Measurements from ENCODE around the gene FECH. TPM values are rescaled to one million over a fixed set of nuclear protein-coding genes. Genes with fewer than 3 reads are reported as not detected.

Gene FECH
- total RNA-seq, 1 experiment from 2014 or later = 16.6 TPM

DNA sequence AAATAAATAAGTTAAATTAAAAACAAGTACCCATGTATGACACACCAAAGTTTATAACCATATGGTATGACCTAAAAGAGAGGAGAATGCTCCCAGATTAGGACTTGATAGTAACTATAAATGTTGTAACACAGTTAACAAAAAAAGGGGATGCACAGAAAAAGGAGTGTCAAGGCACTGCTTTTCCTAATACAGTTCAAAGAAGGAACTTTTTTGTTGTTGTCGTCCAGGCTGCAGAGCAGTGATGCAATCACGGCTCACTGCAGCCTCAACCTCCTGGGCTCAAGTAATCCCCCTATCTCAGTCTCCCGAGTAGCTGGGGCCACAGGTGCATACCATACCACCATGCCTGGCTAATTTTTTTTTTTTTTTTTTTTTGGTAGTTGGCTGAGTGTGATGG is 32.4 kb upstream of the FECH start:
- Mint-ChIP-seq H3K27me3 (ENCODE audit: low read depth) (no peaks in the 10 kb centered on the region), H3K27ac (no peak overlapping the region), H3K4me1 (peaks cover 7% of the 10 kb centered on the region), H3K4me3 (no peak overlapping the region), H3K36me3 (peaks cover 48% of the 10 kb centered on the region), H3K9me3 (0 out of 2 replicates have a peak, but pooled peaks cover 3% of the 10 kb centered on the region)
- ATAC-seq = no peak
- TF ChIP-seq USF2 (CRISPR knock-in tag; IDR thresholded peaks at IDR 0.05) (no peak), ESRRA (CRISPR knock-in tag; IDR thresholded peaks at IDR 0.05; ENCODE audit: borderline replicate concordance) (no peak), NFE2L1 (CRISPR knock-in tag; IDR thresholded peaks at IDR 0.05) (no peak), NFYB (CRISPR knock-in tag; conservative IDR thresholded peaks at IDR 0.05; ENCODE audit: low read depth) (no peak), CREB1 (CRISPR knock-in tag; IDR thresholded peaks at IDR 0.05) (no peak), ATF1 (CRISPR knock-in tag; IDR thresholded peaks at IDR 0.05) (no peak)
- TF ChIP-seq, protein P1, sequence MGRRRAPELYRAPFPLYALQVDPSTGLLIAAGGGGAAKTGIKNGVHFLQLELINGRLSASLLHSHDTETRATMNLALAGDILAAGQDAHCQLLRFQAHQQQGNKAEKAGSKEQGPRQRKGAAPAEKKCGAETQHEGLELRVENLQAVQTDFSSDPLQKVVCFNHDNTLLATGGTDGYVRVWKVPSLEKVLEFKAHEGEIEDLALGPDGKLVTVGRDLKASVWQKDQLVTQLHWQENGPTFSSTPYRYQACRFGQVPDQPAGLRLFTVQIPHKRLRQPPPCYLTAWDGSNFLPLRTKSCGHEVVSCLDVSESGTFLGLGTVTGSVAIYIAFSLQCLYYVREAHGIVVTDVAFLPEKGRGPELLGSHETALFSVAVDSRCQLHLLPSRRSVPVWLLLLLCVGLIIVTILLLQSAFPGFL (CRISPR knock-in tag; IDR thresholded peaks at IDR 0.05; ENCODE audit: borderline replicate concordance) = no peak
- TF ChIP-seq, protein P2, sequence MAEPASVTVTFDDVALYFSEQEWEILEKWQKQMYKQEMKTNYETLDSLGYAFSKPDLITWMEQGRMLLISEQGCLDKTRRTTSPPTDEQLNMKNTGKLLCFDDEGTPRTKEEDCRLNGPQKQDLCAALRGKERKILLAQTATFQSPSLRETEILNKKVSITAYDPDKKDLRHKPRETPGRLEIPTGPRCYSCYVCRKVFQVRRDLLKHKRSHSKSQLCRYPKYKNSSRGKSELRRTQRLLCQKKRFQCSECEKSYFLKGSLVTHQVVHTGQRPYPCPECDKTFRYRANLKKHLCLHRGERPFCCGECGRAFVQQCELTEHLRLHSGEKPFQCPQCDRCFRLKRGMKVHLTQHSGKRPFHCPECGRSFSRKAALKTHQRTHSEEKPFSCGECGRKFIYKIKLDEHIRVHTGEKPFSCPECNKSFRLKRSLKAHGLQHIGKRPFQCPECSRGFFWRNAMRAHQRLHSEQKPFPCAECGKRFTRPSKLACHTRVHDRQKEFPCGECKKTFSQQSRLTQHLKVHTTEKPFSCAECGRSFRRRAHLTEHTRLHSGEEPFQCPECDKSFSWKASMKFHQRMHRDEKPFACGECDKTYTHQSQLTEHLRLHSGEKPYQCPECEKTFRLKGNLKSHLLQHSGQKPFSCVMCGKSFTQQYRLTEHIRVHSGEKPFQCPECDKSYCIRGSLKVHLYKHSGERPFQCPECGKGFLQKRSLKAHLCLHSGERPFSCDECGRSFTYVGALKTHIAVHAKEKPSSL (CRISPR knock-in tag; conservative IDR thresholded peaks at IDR 0.05) = no peak
- POLR2A ChIA-PET = no interaction called here
- CTCF ChIA-PET = interaction anchor here (2.9 kb wide), 1 partner anchor 11 kb away, joined by 9 read pairs; no protein-coding TSS in a partner anchor
- DNase-seq (ENCODE audit: low spot score) = no peak

DNA sequence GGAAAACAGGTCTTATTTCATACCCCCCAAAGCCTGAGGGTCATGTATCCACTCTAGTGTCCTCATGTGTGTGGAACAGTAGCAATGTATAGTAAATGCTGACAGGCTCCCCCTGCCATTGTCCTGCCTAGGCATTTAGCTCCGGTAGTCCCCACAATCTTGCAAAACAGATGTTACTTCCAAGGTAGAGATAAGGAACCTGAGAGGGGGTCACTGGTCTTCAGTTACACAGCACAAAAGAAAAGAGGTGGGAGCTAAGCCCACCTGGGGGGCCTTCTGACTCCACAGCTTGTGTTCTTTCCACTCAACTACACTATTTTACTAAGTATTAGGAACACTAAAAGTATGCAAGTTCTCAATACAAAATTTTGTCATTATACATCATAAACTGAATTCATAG is 17.4 kb upstream of the FECH start:
- Mint-ChIP-seq H3K36me3 (peaks cover 82% of the 10 kb centered on the region), H3K27ac (no peak overlapping the region), H3K4me3 (no peak overlapping the region), H3K4me1 (no peaks in the 10 kb centered on the region), H3K9me3 (no peaks in the 10 kb centered on the region), H3K27me3 (ENCODE audit: low read depth) (no peaks in the 10 kb centered on the region)
- ATAC-seq (no peak), DNase-seq (ENCODE audit: low spot score) (no peak)
- CTCF ChIA-PET = no interaction called here
- POLR2A ChIA-PET = no interaction called here
- TF ChIP-seq ZNF138 (CRISPR knock-in tag; conservative IDR thresholded peaks at IDR 0.05) (no peak), NR1H2 (CRISPR knock-in tag; IDR thresholded peaks at IDR 0.05) (no peak), ZNF416 (CRISPR knock-in tag; IDR thresholded peaks at IDR 0.05) (no peak), GABPB1 (CRISPR knock-in tag; IDR thresholded peaks at IDR 0.05) (no peak), FOXP1 (CRISPR knock-in tag; IDR thresholded peaks at IDR 0.05; ENCODE audit: borderline replicate concordance) (no peak), USF2 (CRISPR knock-in tag; IDR thresholded peaks at IDR 0.05) (no peak), NFE2L1 (CRISPR knock-in tag; IDR thresholded peaks at IDR 0.05) (no peak), ETV6 (CRISPR knock-in tag; IDR thresholded peaks at IDR 0.05) (no peak), ZSCAN18 (CRISPR knock-in tag; IDR thresholded peaks at IDR 0.05) (no peak), FOXJ3 (CRISPR knock-in tag; IDR thresholded peaks at IDR 0.05; ENCODE audit: borderline replicate concordance) (no peak), ZNF317 (CRISPR knock-in tag; IDR thresholded peaks at IDR 0.05; ENCODE audit: borderline replicate concordance, low read depth) (no peak), CTCF (IDR thresholded peaks at IDR 0.05) (no peak), ZNF219 (CRISPR knock-in tag; IDR thresholded peaks at IDR 0.05; ENCODE audit: borderline replicate concordance) (no peak)
- TF ChIP-seq, protein P3, sequence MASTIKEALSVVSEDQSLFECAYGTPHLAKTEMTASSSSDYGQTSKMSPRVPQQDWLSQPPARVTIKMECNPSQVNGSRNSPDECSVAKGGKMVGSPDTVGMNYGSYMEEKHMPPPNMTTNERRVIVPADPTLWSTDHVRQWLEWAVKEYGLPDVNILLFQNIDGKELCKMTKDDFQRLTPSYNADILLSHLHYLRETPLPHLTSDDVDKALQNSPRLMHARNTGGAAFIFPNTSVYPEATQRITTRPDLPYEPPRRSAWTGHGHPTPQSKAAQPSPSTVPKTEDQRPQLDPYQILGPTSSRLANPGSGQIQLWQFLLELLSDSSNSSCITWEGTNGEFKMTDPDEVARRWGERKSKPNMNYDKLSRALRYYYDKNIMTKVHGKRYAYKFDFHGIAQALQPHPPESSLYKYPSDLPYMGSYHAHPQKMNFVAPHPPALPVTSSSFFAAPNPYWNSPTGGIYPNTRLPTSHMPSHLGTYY (CRISPR knock-in tag; IDR thresholded peaks at IDR 0.05) = no peak
- TF ChIP-seq, protein P4, sequence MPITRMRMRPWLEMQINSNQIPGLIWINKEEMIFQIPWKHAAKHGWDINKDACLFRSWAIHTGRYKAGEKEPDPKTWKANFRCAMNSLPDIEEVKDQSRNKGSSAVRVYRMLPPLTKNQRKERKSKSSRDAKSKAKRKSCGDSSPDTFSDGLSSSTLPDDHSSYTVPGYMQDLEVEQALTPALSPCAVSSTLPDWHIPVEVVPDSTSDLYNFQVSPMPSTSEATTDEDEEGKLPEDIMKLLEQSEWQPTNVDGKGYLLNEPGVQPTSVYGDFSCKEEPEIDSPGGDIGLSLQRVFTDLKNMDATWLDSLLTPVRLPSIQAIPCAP (CRISPR knock-in tag; IDR thresholded peaks at IDR 0.05) = no peak
- TF ChIP-seq, protein P5, sequence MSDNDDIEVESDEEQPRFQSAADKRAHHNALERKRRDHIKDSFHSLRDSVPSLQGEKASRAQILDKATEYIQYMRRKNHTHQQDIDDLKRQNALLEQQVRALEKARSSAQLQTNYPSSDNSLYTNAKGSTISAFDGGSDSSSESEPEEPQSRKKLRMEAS (CRISPR knock-in tag; IDR thresholded peaks at IDR 0.05) = no peak
- TF ChIP-seq, protein P6, sequence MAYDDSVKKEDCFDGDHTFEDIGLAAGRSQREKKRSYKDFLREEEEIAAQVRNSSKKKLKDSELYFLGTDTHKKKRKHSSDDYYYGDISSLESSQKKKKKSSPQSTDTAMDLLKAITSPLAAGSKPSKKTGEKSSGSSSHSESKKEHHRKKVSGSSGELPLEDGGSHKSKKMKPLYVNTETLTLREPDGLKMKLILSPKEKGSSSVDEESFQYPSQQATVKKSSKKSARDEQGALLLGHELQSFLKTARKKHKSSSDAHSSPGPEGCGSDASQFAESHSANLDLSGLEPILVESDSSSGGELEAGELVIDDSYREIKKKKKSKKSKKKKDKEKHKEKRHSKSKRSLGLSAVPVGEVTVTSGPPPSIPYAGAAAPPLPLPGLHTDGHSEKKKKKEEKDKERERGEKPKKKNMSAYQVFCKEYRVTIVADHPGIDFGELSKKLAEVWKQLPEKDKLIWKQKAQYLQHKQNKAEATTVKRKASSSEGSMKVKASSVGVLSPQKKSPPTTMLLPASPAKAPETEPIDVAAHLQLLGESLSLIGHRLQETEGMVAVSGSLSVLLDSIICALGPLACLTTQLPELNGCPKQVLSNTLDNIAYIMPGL (CRISPR knock-in tag; IDR thresholded peaks at IDR 0.05) = no peak
